ENCODE results near the gene ZFAND6.
"Not testable (repeated sequence)": the region's sequence is repeated elsewhere in the genome, so short reads cannot be mapped to it uniquely, and the experiment has no call there.

ZFAND6 gene

GRCh38 chr15:80090041-80090440 lies 30.6 kb downstream of the ZFAND6 start:
- TF ChIP-seq, protein P1, sequence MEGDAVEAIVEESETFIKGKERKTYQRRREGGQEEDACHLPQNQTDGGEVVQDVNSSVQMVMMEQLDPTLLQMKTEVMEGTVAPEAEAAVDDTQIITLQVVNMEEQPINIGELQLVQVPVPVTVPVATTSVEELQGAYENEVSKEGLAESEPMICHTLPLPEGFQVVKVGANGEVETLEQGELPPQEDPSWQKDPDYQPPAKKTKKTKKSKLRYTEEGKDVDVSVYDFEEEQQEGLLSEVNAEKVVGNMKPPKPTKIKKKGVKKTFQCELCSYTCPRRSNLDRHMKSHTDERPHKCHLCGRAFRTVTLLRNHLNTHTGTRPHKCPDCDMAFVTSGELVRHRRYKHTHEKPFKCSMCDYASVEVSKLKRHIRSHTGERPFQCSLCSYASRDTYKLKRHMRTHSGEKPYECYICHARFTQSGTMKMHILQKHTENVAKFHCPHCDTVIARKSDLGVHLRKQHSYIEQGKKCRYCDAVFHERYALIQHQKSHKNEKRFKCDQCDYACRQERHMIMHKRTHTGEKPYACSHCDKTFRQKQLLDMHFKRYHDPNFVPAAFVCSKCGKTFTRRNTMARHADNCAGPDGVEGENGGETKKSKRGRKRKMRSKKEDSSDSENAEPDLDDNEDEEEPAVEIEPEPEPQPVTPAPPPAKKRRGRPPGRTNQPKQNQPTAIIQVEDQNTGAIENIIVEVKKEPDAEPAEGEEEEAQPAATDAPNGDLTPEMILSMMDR (IDR thresholded peaks at IDR 0.05): no peak
- TF ChIP-seq ZFX (IDR thresholded peaks at IDR 0.05; ENCODE audit: borderline replicate concordance): no peak
- no peak overlapping the region for H3K27ac ChIP-seq

DNA sequence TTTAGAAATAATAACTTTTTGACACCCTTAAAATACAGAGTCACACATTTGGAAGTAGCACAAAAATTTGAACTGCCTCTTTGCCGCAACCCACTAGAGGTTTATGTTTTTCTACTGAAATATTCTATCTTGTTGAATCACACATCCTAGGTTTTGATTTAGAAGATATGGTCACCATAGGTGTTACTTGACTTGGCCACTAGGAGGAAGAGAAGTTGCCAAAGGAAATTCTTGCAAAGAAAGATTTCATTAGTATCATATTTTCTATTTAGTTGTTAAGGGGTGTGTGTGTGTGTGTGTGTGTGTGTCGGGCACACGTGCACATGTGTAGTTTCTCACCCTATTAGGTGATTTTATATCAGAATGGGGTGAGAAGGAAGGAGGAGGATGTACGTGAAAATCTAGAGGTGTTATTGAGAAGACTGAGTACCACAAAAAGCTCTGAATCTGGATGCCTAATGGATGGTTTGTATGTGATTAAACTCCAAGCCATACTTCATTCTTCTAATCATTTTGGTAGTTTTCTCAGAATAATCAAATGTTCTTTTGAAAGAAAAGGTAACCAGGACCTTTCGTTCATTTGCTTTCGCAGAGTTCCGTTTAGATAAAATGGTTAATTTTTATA lies 31.5 kb downstream of the ZFAND6 start:
- no peak for TF ChIP-seq ZFX (IDR thresholded peaks at IDR 0.05; ENCODE audit: borderline replicate concordance)
- TF ChIP-seq, protein P1 (IDR thresholded peaks at IDR 0.05): peak; percentile 34
- H3K27ac ChIP-seq: no peak overlapping the region

DNA sequence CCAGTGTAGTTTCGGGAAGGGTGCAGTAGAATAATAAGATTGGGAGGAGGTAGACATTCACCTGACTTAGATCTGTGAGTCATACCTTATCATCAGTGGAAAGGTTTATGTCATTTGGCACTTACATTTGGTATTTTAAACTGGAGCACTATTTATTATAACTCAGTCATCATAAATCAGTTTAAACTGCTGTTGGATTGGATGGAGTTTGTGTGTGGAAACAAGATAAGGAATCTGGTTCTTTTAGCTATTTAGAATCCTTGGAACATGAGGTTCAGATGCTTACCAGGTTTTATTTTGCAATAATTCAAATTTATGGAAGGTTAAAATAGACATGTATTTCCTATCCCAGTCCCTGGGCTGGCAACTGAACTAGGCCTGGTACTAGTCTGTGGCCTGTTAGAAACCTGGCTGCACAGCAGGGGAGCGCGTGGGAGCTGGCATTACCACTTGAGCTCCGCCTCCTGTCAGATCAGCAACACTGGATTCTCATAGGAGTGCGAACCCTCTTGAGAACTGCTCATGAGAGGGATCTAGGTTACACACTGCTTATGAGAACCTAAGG lies 34.5 kb downstream of the ZFAND6 start:
- TF ChIP-seq ZFX (IDR thresholded peaks at IDR 0.05; ENCODE audit: borderline replicate concordance): no peak
- TF ChIP-seq, protein P1 (IDR thresholded peaks at IDR 0.05): no peak
- 0 out of 2 replicates have a peak overlapping the region, but pooled peaks have one; percentile 17 for H3K27ac ChIP-seq

DNA sequence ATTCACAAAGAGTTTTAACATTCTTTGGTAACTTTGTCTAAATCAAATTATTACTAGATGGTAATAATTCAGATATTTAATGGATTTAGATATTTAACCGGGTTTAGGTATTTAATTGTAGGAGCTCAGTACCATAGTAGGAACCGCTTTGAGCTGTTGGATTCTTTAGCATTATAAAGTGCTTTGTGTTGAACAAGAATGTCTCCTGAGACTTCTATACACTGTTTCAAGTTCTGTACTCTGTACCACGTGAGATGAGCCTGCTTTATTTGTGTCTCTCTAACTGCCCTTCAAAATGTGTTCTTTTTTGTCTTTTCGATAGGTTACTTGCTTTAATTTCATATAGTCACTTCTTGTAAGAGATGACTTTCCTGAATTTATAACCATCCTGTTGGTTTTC lies 36.0 kb downstream of the ZFAND6 start:
- no peak for TF ChIP-seq ZFX (IDR thresholded peaks at IDR 0.05; ENCODE audit: borderline replicate concordance)
- TF ChIP-seq, protein P1 (IDR thresholded peaks at IDR 0.05): no peak
- no peak overlapping the region for H3K27ac ChIP-seq

- TF ChIP-seq, protein P1 (IDR thresholded peaks at IDR 0.05): no peak
- TF ChIP-seq ZFX (IDR thresholded peaks at IDR 0.05; ENCODE audit: borderline replicate concordance): no peak
- no peak overlapping the region for H3K27ac ChIP-seq
These were observed 36.5 kb downstream of the ZFAND6 start for GRCh38 chr15:80095969-80096368.

DNA sequence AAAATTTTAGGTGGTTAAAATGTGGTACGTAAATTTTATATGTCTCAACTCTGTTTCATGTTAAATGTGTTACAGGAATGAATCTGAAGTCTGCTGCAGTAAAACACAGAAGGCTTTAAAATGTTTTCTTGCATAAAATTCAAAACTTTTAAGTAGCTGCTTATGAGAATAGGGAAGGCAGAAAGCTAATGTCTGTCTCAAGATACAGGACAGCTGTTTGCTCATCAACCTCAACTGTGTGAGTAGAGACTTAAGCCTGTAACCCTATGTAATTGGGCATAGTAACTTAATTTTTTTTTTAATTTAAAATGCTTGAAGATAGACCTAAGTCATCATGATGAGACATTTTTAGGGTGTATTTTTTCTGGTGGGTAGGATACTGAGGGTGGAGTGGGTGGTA lies 38.9 kb downstream of the ZFAND6 start:
- TF ChIP-seq ZFX (IDR thresholded peaks at IDR 0.05; ENCODE audit: borderline replicate concordance): no peak
- TF ChIP-seq, protein P1 (IDR thresholded peaks at IDR 0.05): no peak
- H3K27ac ChIP-seq: no peak overlapping the region

- no peak for TF ChIP-seq ZFX (IDR thresholded peaks at IDR 0.05; ENCODE audit: borderline replicate concordance)
- TF ChIP-seq, protein P1 (IDR thresholded peaks at IDR 0.05): no peak
- no peak overlapping the region for H3K27ac ChIP-seq
These were observed 39.8 kb downstream of the ZFAND6 start for GRCh38 chr15:80099241-80099640.

DNA sequence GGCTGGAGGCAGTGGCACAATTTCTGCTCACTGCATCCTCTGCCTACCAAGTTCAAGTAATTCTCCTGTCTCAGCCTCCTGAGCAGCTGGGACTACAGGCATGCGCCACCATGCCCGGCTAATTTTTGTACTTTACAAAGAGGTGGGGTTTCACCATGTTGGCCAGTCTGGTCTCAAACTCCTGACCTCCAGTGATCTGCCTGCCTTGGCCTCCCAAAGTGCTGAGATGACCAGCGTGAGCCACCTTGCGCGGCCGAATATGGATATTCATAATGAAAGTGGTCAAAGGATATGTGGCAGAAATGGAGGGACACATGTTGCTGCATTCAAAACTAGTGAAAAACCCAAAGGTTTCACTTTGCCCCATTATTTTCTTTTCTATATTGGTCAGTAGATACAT lies 40.2 kb downstream of the ZFAND6 start:
- not testable (repeated sequence) for H3K27ac ChIP-seq
